Left ventricle myocardium inferior (tissue), 1 donor: ENCODE measurements around the gene KRTAP5-7. TPM values are rescaled to one million over a fixed set of nuclear protein-coding genes. Genes with fewer than 3 reads are reported as not detected.
"Not testable (repeated sequence)": the region's sequence is repeated elsewhere in the genome, so short reads cannot be mapped to it uniquely, and the experiment has no call there.

Experiments used
- DNase-seq: peaks from one replicate; pipeline ENCODE4 v3.0.0-alpha.2; 2020
- H3K27ac ChIP-seq: fragments of 200-600 bp; replicated peaks from 2 replicates; pipeline ENCODE4 v1.8.0; 2021
- H3K27me3 ChIP-seq: fragments of 200-600 bp; 2 replicates; pipeline ENCODE4 v1.8.0; 2021; ENCODE audit warnings: low read depth
- H3K36me3 ChIP-seq: fragments of 200-600 bp; 2 replicates; pipeline ENCODE4 v1.8.0; 2021
- H3K4me1 ChIP-seq: fragments of 200-600 bp; 2 replicates; pipeline ENCODE4 v1.8.0; 2021
- H3K4me3 ChIP-seq: fragments of 200-600 bp; 2 replicates; pipeline ENCODE4 v1.8.0; 2021; ENCODE audit warnings: mild to moderate bottlenecking, moderate library complexity
- H3K9me3 ChIP-seq: fragments of 200-600 bp; replicated peaks from 2 replicates; pipeline ENCODE4 v1.8.0; 2021
- intact Hi-C: fragments of 100-400 bp; cut with micrococcal nuclease; formaldehyde crosslinking; loops from one replicate; pipeline ENCODE4 v1.11.0; 2022
- total RNA-seq: library from RNA; stranded (reverse); fragmentation: NEBNext Ultra II Directional; extraction: Animal tissue kit (Norgen Biotek cat#: 25700); gene quantifications from one replicate; pipeline ENCODE4 v1.2.1, GENCODE V29; 2021
- TF ChIP-seq, protein P1 (sequence below): fragments of 200-600 bp; IDR thresholded peaks from 2 replicates; pipeline ENCODE4 v1.8.0; 2021; ENCODE audit warnings: antibody characterized with exemption, mild to moderate bottlenecking, borderline replicate concordance
- donor health status: DM: no; HTN: yes; CAD: no; lungs with severe emphysema.

KRTAP5-7 gene
- total RNA-seq, 1 donor from 2014 or later = not detected

DNA sequence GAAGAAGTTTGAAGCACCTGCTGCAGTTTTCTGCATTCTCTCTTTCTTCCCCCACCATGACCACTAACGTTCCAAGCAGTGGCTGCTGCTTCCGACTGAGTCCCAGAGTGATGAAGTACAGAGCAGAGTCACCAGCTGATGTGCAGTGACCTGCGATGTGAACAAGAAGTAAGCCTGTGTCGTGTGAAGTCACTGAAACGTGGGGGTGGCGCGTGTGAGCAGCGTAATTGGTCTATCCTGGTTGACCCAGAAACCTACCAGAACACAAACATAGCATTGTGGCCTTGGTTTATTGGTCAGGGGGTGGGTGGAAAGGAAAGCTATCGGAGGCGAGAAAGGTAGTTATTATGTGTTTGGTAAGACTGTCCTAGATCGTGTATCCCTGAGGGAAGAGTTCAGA lies 3.5 kb downstream of the KRTAP5-7 start:
- Histone ChIP-seq H3K27me3 (peaks cover 4% of the 10 kb centered on the region), H3K36me3 (no peaks in the 10 kb centered on the region), H3K4me1 (no peaks in the 10 kb centered on the region), H3K9me3 (no peaks in the 10 kb centered on the region), H3K27ac (no peak overlapping the region), H3K4me3 (no peak overlapping the region)
- DNase-seq = no peak
- intact Hi-C loops = no loop called here
- TF ChIP-seq, protein P1, sequence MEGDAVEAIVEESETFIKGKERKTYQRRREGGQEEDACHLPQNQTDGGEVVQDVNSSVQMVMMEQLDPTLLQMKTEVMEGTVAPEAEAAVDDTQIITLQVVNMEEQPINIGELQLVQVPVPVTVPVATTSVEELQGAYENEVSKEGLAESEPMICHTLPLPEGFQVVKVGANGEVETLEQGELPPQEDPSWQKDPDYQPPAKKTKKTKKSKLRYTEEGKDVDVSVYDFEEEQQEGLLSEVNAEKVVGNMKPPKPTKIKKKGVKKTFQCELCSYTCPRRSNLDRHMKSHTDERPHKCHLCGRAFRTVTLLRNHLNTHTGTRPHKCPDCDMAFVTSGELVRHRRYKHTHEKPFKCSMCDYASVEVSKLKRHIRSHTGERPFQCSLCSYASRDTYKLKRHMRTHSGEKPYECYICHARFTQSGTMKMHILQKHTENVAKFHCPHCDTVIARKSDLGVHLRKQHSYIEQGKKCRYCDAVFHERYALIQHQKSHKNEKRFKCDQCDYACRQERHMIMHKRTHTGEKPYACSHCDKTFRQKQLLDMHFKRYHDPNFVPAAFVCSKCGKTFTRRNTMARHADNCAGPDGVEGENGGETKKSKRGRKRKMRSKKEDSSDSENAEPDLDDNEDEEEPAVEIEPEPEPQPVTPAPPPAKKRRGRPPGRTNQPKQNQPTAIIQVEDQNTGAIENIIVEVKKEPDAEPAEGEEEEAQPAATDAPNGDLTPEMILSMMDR = no peak

DNA sequence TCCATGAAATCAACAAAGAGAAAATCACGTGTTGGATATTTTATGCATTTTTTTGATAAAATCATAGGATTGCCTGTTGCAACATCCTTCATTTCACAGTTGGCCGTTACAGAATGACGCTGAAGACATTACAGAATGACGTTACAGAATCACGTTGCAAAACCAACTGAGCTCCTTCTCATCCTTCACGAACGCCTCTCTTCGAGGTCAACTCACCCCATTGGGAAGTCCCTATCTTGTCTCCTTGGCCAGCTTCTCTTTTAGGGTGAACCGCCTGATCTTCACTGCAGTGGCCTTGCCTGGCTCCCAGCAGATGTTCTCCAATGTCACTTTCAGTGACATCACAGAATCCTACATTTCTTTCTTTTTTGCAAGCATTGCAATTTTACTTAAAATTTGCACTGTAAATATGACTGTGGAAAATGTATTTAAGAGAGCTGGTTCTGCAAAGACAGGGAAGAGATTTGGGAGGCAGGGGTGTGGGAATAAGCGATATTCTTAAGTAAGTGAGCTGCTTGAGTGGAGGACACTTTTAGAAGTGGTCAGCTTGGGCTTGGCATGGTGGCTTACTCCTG lies 5.1 kb downstream of the KRTAP5-7 start:
- DNase-seq = no peak
- Histone ChIP-seq H3K27me3 (no peaks in the 10 kb centered on the region), H3K4me3 (no peak overlapping the region), H3K27ac (no peak overlapping the region), H3K9me3 (no peaks in the 10 kb centered on the region), H3K36me3 (no peaks in the 10 kb centered on the region), H3K4me1 (no peaks in the 10 kb centered on the region)
- TF ChIP-seq, protein P1 = no peak
- intact Hi-C loops = no loop called here

DNA sequence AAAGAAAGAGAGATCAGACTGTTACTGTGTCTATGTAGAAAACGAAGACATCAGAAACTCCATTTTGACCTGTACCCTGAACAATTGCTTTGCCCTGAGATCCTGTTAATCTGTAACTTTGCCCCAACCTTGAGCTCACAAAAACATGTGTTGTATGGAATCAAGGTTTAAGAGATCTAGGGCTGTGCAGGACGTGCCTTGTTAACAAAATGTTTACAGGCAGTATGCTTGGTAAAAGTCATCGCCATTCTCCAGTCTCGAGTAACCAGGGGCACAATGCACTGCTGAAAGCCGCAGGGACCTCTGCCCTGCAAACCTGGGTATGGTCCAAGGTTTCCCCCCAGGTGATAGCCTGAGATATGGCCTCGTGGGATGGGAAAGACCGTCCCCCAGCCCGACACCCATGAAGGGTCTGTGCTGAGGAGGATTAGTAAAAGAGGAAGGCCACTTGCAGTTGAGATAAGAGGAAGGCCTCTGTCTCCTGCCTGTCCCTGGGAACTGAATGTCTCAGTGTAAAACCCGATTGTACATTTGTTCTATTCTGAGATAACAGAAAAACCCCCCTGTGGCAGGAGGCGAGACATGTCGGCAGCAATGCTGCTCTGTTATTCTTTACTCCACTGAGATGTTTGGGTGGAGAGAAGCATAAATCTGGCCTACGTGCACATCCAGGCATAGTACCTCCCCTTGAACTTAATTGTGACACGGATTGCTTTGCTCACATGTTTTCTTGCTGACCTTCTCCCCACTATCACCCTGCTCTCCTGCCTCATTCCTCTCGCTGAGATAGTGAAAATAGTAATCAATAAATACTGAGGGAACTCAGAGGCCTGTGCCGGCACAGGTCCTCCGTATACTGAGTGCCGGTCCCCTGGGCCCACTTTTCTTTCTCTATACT lies 7.9 kb downstream of the KRTAP5-7 start:
- H3K4me3 ChIP-seq, DNase-seq, H3K4me1 ChIP-seq, H3K9me3 ChIP-seq, intact Hi-C loops, H3K27ac ChIP-seq, H3K36me3 ChIP-seq: not testable (repeated sequence)
- peaks cover 10% of the 10 kb centered on the region for H3K27me3 ChIP-seq

DNA sequence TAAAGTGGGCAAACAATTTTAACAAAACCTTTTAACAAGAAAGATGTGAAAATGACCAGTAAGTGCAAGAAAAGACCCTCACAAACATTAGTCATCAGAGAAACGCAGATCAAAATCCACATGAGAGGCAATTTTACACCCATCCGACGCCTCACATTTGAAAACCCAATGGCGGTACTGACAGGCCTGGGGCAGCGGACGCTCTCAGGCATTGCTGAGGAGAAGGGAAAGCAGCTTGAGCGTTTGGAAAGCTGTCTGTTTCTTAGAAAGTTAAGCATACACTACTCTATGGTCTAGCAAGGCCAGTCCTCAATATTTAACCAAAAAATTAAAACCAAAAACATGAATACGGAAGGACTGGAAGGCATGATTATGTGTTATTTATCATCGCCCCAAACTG lies 8.8 kb downstream of the KRTAP5-7 start:
- no peak overlapping the region for H3K27ac ChIP-seq
- H3K4me1 ChIP-seq = no peaks in the 10 kb centered on the region
- no peaks in the 10 kb centered on the region for H3K9me3 ChIP-seq
- H3K4me3 ChIP-seq = no peak overlapping the region
- TF ChIP-seq, protein P1 = no peak
- peaks cover 10% of the 10 kb centered on the region for H3K27me3 ChIP-seq
- no peaks in the 10 kb centered on the region for H3K36me3 ChIP-seq
- intact Hi-C loops = no loop called here
- DNase-seq = no peak

DNA sequence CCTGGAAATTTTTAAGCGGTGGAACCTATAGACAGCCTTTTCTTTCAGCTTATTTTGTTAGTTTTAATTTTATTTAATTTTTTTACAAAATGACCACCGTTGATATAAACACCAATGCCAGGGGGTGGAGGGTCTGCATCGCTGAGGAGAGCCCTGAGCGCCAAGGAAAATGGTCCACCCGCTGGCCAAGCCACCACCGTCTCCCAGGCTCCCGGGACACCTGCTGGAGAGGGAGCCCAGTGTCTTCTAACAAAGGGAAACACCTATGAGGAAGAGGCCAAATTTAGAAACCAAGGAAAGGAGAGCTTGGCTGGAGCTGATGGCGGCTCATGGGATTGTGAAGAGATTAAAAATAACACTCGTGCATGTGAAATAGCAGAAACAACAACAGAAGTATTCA lies 10.5 kb downstream of the KRTAP5-7 start:
- Histone ChIP-seq H3K4me3 (no peak overlapping the region), H3K27ac (no peak overlapping the region), H3K4me1 (no peaks in the 10 kb centered on the region), H3K9me3 (no peaks in the 10 kb centered on the region), H3K27me3 (peaks cover 20% of the 10 kb centered on the region), H3K36me3 (no peaks in the 10 kb centered on the region)
- intact Hi-C loops = no loop called here
- TF ChIP-seq, protein P1 = no peak
- DNase-seq = no peak

DNA sequence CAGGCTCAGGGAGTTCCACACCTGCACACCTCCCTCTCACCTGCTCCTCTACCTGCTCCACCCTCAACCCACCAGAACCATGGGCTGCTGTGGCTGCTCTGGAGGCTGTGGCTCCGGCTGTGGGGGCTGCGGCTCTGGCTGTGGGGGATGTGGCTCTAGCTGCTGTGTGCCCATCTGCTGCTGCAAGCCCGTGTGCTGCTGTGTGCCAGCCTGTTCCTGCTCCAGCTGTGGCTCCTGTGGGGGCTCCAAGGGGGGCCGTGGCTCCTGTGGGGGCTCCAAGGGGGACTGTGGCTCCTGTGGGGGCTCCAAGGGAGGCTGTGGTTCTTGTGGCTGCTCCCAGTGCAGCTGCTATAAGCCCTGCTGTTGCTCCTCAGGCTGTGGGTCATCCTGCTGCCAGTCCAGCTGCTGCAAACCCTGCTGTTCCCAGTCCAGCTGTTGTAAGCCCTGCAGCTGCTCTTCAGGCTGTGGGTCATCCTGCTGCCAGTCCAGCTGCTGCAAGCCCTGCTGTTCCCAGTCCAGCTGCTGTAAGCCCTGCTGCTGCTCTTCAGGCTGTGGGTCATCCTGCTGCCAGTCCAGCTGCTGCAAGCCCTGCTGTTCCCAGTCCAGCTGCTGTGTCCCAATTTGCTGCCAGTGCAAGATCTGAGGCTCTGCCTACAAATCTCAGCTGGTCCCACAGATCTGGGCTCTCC lies 11.1 kb downstream of the KRTAP5-7 start, which contains the start of gene KRTAP5-8:
TSS of gene KRTAP5-8 (plus strand) at position 49 of the 689 bp plus-strand sequence. CDS start at position 80, 31 bp downstream.
- intact Hi-C loops, H3K9me3 ChIP-seq, H3K27ac ChIP-seq, H3K36me3 ChIP-seq, H3K4me3 ChIP-seq, H3K4me1 ChIP-seq, DNase-seq: not testable (repeated sequence)
- peaks cover 26% of the 10 kb centered on the region for H3K27me3 ChIP-seq
